Gastroesophageal sphincter (tissue), 3 donors: Measurements from ENCODE around the gene NFYB.

Experiments
- POLR2AphosphoS5 ChIP-seq: sonication (generic); formaldehyde crosslinking; IDR thresholded peaks from one replicate; pipeline ENCODE4 v1.6.1; 2017; ENCODE audit warnings: antibody characterized with exemption
- TF ChIP-seq, protein P1 (sequence below), 4 experiments: fragments of 200-600 bp in 2 of 4; fragments of 450-650 bp in 2 of 4; sonication (generic) in 1 of 4; IDR thresholded peaks; one replicate each; pipeline ENCODE4 v1.5.1; 2017 to 2019; ENCODE audit warnings: antibody characterized with exemption in 4 of 4, mild to moderate bottlenecking in 2 of 4, moderate library complexity in 2 of 4

DNA sequence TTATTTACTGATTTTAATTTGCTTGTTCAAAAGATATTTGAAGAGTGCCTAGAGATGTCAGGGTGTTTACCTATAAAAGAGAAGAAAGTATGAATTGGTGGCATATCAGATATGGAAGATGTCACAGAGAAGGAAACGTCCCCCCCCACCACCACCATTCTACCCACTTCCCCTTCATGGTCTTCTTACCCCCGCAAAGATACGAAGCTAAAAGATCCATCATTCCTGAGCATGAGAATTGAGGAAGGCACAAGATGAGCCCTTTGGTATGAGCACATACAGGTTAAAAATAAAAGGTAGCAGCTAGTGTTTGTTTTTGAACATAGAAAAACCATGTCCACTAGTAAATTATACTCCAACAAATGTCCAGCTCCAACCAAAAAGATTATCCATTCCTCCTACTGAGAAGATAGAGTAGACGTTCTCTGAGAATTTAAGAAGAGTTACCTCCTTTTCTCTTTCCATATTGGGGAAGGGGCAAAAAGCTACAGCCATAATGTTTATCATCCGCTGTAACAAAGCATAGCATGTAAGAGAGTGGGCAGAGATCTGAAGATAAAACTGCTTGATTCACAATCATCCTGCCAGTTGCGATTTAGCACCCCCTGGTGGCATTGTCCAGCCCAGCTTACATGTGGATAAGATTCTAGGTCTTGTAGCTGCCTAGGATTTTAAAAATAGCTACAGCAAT lies 29.1 kb downstream of the NFYB start:
- TF ChIP-seq, protein P1, sequence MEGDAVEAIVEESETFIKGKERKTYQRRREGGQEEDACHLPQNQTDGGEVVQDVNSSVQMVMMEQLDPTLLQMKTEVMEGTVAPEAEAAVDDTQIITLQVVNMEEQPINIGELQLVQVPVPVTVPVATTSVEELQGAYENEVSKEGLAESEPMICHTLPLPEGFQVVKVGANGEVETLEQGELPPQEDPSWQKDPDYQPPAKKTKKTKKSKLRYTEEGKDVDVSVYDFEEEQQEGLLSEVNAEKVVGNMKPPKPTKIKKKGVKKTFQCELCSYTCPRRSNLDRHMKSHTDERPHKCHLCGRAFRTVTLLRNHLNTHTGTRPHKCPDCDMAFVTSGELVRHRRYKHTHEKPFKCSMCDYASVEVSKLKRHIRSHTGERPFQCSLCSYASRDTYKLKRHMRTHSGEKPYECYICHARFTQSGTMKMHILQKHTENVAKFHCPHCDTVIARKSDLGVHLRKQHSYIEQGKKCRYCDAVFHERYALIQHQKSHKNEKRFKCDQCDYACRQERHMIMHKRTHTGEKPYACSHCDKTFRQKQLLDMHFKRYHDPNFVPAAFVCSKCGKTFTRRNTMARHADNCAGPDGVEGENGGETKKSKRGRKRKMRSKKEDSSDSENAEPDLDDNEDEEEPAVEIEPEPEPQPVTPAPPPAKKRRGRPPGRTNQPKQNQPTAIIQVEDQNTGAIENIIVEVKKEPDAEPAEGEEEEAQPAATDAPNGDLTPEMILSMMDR (IDR thresholded peaks at IDR 0.05): peak; percentile 75 to 88 (median 81)
- TF ChIP-seq POLR2AphosphoS5: no peak
